HEK293 (cell line): ENCODE measurements around the gene HTR2C.

Experiments
- BCL11A ChIP-seq: fragments of 450-650 bp; formaldehyde crosslinking; IDR thresholded peaks from 2 replicates; pipeline ENCODE4 v1.5.1; 2016; ENCODE audit warnings: low read depth, missing biosample characterization, missing genetic modification characterization
- CTCF ChIP-seq: fragments of 450-650 bp; formaldehyde crosslinking; IDR thresholded peaks from 2 replicates; pipeline ENCODE4 v1.5.1; 2016; ENCODE audit warnings: missing biosample characterization, missing genetic modification characterization
- GFI1B ChIP-seq: fragments of 450-650 bp; formaldehyde crosslinking; IDR thresholded peaks from 2 replicates; pipeline ENCODE4 v1.5.1; 2016; ENCODE audit warnings: missing biosample characterization, missing genetic modification characterization
- GLIS1 ChIP-seq: fragments of 450-650 bp; formaldehyde crosslinking; IDR thresholded peaks from 2 replicates; pipeline ENCODE4 v1.5.1; 2016; ENCODE audit warnings: missing biosample characterization, missing genetic modification characterization
- KLF1 ChIP-seq: fragments of 450-650 bp; formaldehyde crosslinking; IDR thresholded peaks from 2 replicates; pipeline ENCODE4 v1.5.1; 2016; ENCODE audit warnings: missing biosample characterization, missing genetic modification characterization
- PATZ1 ChIP-seq: fragments of 450-650 bp; formaldehyde crosslinking; IDR thresholded peaks from 2 replicates; pipeline ENCODE4 v1.5.1; 2016; ENCODE audit warnings: missing biosample characterization, missing genetic modification characterization
- PRDM10 ChIP-seq: fragments of 450-650 bp; formaldehyde crosslinking; IDR thresholded peaks from 2 replicates; pipeline ENCODE4 v1.5.1; 2016; ENCODE audit warnings: missing biosample characterization, missing genetic modification characterization
- TCF7L2 ChIP-seq: IDR thresholded peaks from 2 replicates; pipeline ENCODE4 v1.6.1; 2011; ENCODE audit warnings: low read depth, mild to moderate bottlenecking, inconsistent platforms, low read length, moderate library complexity, borderline replicate concordance
- ZNF140 ChIP-seq: fragments of 450-650 bp; formaldehyde crosslinking; IDR thresholded peaks from 2 replicates; pipeline ENCODE4 v1.5.1; 2016; ENCODE audit warnings: missing biosample characterization, missing genetic modification characterization
- ZNF239 ChIP-seq: fragments of 450-650 bp; formaldehyde crosslinking; IDR thresholded peaks from 2 replicates; pipeline ENCODE4 v1.5.1; 2016; ENCODE audit warnings: missing biosample characterization, missing genetic modification characterization
- ZNF335 ChIP-seq: fragments of 450-650 bp; formaldehyde crosslinking; conservative IDR thresholded peaks from 2 replicates; pipeline ENCODE4 v1.5.1; 2016; ENCODE audit warnings: missing biosample characterization, missing genetic modification characterization
- ZNF776 ChIP-seq: fragments of 450-650 bp; formaldehyde crosslinking; IDR thresholded peaks from 2 replicates; pipeline ENCODE4 v1.5.0; 2017; ENCODE audit warnings: missing biosample characterization, missing genetic modification characterization, borderline replicate concordance
- TF ChIP-seq, protein P1 (sequence below): fragments of 450-650 bp; formaldehyde crosslinking; conservative IDR thresholded peaks from 2 replicates; pipeline ENCODE4 v1.5.1; 2016; ENCODE audit warnings: low read depth, missing biosample characterization, missing genetic modification characterization

DNA sequence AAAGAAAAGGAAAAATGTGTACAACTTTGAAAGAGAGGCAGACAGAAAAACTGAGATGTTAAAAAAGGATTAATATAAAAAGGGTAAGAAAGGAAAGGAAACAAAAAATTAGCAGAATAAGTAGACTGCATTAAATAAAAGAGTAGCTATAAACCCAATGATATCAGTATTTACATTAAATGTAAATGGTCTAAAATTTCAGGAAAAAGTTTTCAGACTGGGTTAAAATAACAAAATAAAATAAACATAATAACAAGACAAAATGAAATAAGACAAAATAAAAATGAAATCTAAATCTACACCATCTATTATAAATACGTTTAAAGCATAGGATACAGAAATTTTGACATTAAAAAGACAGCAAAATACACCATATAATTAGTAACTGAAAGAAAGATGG is 199.0 kb downstream of the HTR2C start:
- no peak for TF ChIP-seq CTCF (tag by site-specific recombination)
- no peak for TF ChIP-seq ZNF776 (tag by site-specific recombination)
- TF ChIP-seq GFI1B (tag by site-specific recombination): no peak
- no peak for TF ChIP-seq BCL11A (tag by site-specific recombination)
- TF ChIP-seq TCF7L2: no peak
- TF ChIP-seq PRDM10 (tag by site-specific recombination): no peak
- no peak for TF ChIP-seq PATZ1
- TF ChIP-seq GLIS1: no peak
- no peak for TF ChIP-seq KLF1 (tag by site-specific recombination)
- TF ChIP-seq ZNF335 (tag by site-specific recombination): no peak
- TF ChIP-seq ZNF239 (tag by site-specific recombination): no peak
- TF ChIP-seq, protein P1, sequence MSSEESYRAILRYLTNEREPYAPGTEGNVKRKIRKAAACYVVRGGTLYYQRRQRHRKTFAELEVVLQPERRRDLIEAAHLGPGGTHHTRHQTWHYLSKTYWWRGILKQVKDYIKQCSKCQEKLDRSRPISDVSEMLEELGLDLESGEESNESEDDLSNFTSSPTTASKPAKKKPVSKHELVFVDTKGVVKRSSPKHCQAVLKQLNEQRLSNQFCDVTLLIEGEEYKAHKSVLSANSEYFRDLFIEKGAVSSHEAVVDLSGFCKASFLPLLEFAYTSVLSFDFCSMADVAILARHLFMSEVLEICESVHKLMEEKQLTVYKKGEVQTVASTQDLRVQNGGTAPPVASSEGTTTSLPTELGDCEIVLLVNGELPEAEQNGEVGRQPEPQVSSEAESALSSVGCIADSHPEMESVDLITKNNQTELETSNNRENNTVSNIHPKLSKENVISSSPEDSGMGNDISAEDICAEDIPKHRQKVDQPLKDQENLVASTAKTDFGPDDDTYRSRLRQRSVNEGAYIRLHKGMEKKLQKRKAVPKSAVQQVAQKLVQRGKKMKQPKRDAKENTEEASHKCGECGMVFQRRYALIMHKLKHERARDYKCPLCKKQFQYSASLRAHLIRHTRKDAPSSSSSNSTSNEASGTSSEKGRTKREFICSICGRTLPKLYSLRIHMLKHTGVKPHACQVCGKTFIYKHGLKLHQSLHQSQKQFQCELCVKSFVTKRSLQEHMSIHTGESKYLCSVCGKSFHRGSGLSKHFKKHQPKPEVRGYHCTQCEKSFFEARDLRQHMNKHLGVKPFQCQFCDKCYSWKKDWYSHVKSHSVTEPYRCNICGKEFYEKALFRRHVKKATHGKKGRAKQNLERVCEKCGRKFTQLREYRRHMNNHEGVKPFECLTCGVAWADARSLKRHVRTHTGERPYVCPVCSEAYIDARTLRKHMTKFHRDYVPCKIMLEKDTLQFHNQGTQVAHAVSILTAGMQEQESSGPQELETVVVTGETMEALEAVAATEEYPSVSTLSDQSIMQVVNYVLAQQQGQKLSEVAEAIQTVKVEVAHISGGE (tag by site-specific recombination): no peak
- no peak for TF ChIP-seq ZNF140
